Fibroblast of gingiva (primary cell): ENCODE results near the gene OR4D9.
A peak's percentile ranks its signal among the peaks of the same experiment; 100 is the strongest.
"Not testable (repeated sequence)": the region's sequence is repeated elsewhere in the genome, so short reads cannot be mapped to it uniquely, and the experiment has no call there.

ENCODE experiments used
- DNase-seq: peaks from one replicate; pipeline ENCODE4 v3.0.0-alpha.2; 2011; ENCODE audit warnings: low read depth

OR4D9 gene

DNA sequence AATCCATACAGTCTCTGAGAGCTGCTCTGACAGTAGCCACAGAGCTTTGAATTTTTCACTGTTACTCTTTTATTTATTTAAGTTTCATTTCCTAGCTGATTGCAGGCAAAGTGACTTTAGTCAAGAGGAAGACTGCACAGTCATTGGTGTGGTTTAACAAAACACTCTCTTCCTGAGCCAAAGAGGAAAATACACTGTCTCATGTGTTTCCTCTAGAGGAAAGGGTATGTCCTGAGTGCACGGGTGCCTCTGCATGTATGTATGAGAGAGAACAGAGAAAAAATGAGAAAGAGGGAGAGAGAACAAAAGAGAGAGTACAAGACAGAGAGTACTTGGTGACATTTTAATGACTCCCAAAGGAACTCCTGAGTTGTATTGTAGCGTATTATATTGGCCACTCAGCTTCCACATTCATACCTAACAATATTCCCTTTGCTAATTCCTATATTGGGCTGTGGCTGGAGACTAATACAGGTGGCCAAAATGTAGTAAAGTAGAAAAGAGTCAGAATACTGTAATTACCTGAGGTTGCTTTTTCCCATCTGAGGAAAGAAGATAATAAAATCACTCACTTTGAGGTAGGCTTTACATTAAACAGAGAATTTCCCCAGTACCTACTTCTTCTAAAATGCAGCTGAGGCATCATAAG lies at the start of gene OR4D9:
Gene OR4D9, plus strand, starts transcription at position 599 of the 649 bp plus-strand sequence. CDS start 3,374 bp downstream, outside the sequence.
- no peak for DNase-seq

DNA sequence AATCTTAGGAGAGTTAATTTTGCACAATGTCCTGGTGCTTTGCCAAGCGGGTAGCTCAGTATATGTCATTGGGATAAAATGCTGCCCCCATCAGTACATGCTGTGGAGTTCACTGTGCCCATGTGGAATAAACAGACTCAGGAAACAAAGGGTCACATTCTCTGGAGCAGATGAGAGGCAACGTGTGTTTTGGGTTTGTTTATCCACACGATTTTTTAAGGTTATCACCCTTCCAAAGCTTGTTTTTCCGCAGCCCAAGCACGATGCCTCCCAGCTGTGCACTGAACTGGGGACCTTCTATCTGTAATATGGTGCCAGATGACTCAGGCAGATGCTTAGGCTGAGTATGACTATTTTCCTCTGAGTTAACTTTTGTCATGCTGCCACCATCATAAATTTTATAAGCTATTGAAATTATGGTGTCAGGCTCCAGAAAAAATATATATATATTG lies 48.1 kb upstream of the OR4D9 start:
- no peak for DNase-seq

DNA sequence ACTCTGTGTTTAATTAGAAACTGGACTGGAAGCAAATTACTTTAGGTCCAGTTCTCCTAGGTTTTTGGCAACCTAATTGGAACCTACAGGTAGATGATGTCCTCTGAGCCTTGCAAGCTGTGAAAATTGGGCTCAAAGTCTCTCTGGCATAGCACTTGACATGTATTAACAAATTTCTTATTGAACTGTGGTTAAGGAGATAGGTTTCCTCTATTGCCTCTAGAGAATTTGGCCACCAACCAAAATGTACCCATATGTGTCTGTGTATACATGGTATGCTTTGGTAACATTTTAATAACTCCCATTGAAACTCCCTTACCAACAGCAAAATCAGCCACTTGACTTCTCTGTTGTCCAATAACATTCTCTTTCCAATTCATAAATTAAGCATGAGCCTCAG lies 38.3 kb upstream of the OR4D9 start, which contains the start of gene OR4D10:
Gene OR4D10, plus strand, starts transcription at position 301 of the 400 bp plus-strand sequence. CDS start 4,115 bp downstream, outside the sequence.
- DNase-seq = no peak

DNA sequence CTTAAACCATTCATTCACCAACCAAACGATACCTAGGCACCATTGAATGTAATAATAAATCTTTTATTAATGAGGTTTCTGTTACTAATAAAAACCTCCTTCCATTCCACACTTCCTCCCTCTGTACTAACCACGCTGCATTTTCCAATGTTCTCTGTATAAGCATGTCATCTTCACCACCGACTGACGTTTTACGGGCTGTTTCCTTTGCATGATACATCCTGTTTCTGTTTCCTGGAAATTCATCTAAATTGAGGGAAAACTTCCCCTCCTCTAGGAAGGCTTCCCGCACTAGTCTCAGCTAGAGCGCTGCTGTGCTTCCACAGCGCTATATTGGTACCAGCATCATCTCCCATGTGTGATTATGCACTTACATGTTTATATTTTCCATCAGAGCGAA lies 36.2 kb upstream of the OR4D9 start:
- DNase-seq = no peak

DNA sequence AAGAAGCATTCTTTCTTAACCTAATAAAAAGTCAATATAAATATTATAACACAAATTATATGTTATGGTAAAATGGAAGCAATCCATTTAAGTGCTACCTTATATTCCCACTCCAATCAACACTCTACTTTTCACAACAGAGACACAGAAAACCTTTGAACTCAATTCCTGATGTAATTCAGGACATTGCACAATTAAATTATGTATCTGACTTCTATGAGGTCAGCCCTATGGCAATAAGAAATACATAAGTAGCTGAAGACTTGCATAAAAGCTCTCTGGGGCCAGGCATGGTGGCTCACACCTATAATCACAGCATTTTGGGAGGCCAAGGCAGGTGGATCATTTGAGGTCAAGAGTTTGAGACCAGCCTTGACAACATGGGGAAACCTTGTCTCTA lies 31.4 kb upstream of the OR4D9 start:
- DNase-seq = no peak

DNA sequence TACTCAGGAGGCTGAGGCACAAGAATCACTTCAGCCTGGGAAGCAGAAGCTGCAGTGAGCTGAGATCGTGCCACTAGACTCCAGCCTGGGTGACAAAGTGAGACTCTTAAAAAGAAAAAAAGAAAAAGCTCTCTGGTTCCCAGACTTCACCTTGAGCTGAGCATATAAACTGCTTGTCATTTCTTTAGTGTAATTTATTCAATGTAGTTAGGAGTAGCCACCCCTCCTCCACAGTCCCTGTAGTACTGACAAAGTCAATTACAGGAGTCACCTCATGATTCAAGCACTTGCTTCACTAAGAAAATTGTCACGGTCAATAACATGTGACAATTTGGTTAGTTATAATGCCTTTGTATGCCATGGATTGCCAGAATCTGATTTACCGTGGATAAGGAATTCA lies 31.0 kb upstream of the OR4D9 start:
- no peak for DNase-seq

DNA sequence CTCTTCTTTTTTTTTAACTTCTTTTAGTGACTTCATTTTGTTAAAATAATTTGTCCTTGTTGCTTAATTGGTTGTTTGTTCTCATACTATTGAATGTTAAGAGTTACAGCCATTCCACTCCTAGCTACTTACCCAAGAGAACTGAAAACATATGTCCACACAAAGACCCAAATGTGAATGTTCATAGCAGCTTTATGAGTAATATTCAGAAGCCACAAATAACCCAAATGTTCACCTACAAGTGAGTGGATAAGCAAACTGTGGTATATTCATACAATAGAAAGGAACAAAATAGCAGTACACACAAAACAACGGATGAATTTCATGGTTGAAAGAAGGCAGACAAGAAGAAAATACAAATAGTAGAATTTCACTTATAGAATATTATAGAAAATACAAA lies 9.4 kb upstream of the OR4D9 start:
- DNase-seq = no peak

DNA sequence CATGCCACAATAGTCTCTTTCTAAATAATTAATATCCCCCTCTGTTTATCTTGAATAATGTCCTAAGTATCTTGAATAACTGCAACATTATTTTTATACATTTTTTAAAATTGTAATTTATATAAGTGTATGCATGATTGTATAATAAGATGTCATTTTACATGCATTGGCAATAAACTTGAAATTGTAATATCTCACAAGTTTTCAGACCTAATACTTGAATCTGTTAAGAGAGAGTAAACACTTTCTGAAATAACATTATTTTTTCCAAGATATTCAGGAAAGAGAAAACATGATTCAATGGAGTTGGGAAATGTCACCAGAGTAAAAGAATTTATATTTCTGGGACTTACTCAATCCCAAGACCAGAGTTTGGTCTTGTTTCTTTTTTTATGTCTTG lies 8.1 kb upstream of the OR4D9 start, which contains the start of gene OR4D11:
Gene OR4D11, plus strand, starts transcription at position 301 of the 400 bp plus-strand sequence. Its CDS starts 0 bp downstream, at position 301.
- DNase-seq = no peak

DNA sequence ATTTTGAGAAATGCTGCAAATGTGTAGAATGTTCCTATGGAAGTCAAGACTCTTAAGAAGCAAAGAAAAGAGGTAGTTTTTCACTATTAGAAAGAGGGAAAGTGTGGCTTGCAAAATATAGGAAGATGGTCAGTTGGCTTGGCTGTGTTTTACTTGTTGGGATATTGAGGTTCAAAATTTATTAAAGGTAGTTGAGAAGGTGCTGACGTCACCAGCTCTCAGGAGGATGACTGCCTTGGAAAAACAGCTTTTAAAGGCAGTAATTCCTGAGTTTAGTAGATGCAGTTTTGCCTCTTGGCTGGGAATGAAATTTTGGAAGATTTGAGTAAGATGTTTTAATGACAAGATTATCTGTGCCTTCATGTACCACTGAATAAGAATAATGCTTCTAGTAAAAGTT lies 336 bp downstream of the OR4D9 start:
- no peak for DNase-seq

DNA sequence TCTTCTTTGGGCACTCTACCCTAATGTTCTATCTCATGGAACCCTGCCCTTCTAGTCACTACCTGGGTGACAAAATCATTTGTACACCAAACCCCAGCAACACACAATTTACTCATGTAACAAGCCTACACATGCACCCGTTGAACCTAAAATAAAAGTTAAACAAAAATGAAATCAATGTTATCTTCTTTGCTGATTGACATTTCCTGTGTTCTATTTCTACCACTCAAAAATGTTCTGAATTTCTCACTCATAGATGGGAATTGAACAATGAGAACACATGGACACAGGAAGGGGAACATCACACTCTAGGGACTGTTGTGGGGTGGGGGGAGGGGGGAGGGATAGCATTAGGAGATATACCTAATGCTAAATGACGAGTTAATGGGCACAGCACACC lies 8.8 kb downstream of the OR4D9 start:
- not testable (repeated sequence) for DNase-seq

DNA sequence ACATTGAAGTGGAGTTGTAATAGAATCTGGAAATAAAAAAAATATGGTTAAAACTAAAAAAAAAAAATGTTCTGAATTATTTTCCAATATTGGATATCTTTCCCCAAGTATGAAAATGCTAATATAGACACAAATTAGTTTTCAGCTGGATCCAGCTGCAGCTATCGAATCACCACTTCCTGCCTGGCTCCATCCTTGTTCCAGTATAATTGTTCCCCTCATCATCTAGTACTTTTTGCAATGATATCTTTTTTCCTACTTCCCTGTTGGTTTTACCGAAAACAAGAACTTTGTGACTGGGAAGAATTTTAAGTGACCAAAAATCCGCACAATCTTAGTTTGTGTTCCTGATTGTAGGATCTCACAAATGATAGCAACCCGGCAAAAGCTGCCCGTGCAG lies 9.4 kb downstream of the OR4D9 start:
- DNase-seq = no peak

DNA sequence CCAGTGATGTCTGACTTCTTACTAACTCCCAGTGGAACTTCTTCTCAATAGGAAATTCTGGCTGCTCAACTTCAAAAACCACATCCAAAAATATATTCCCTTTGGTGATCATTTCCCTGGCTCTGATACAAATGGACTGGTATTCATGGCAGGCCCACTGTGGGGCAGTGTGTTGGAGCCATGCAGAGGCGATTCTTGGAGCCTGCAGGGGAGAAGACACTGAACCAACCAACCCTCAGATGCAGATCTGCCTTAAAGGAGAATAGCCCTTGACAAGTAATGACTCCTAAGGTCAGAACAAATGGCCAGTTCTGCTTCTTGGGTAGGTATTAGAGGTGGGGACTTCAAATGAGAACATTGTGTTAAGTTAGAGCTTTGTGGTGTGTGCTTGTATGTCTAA lies 12.2 kb downstream of the OR4D9 start:
- no peak for DNase-seq

DNA sequence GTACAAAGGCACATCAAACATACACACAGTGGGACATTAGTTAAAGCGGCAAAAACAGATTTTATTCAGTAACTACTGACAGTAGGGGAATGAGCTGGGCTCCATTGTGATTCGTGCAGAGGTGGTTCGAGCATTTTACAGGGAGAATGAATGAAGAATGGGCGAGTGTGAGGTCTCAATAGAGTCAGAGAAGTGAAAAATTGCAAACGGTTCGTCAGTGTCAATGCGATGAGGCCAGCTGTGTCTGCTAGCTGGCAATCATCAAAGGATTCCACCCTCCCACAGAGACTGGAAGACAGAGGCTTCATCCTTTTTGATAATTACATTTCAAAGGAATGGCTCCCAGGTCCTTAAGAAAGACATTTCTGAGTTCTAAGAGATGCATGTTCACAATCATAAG lies 17.4 kb downstream of the OR4D9 start:
- no peak for DNase-seq

DNA sequence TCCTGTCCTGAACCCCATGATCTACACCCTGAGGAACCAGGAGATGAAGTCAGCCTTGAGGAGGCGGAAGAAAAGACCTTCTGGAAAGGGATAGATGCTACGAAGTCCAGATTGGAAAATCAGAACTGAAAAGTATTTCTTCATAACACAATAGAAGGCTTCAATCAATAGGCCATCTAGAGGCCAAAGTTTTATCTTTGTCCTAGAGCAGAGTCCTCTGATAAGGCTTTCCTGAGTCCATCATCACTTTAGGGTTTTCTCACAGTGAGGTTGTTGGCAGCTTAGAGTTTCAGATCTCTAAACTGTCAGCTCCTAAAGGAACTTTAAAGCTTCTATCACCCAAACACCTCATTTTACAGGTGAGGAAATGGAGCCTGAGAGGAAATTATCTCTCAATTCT lies 21.3 kb downstream of the OR4D9 start:
- DNase-seq = no peak

DNA sequence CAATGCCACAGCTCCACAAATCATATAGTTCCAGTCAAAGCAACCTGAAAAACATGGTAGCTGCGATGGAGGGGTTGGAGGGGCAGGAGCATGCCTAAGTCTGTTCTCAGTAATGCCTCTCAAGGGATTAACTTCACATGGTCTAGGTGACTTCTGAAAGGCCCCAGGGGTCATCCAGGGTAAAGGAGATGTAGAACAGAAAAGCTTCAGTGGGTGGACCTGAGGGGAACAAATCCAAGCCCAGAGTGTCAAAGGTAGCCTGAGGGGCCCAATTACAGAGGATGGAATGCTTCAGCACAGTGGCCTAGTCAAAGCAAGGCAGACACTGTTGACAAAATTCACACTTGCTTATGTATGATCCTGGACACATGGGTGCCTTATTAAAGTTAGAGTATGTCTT lies 23.3 kb downstream of the OR4D9 start:
- DNase-seq = no peak

DNA sequence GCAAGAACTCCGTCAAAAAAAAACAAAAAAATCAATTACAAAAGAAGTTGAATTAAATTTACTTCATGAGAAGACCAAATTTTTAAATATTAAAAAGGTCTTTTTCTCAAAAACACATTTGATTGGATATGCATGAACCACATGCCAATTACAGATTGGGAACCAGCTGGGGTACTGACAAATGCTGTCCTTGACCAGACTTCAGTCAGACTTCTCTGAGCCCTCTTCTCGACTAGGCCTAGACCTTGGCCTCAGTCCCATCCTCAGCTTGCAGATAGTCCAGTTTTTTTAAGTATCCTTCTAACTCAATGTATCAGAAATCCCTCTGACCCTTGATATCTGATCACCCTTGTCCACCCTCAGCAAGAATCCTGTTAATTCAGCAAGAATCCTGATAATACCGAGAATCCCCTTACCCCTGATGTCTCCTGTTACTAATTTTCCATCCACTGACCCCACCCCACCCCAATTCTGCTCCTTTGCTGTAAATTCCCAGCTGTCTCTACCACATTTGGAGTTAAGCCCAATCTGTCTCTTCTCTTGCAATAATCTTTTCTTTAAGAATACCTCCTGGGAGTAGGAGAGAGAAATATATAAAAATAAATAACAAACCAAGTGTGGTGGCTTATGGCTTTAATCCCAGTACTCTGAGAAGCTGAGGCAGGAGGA lies 30.9 kb downstream of the OR4D9 start:
- DNase-seq = no peak

DNA sequence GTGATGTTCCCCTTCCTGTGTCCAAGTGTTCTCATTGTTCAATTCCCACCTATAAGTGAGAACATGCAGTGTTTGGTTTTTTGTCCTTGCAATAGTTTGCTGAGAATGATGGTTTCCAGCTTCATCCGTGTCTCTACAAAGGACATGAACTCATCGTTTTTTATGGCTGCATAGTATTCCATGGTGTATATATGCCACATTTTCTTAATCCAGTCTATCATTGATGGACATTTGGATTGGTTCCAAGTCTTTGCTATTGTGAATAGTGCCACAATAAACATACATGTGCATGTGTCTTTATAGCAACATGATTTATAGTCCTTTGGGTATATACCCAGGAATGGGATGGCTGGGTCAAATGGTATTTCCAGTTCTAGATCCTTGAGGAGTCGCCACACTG lies 32.4 kb downstream of the OR4D9 start:
- not testable (repeated sequence) for DNase-seq

DNA sequence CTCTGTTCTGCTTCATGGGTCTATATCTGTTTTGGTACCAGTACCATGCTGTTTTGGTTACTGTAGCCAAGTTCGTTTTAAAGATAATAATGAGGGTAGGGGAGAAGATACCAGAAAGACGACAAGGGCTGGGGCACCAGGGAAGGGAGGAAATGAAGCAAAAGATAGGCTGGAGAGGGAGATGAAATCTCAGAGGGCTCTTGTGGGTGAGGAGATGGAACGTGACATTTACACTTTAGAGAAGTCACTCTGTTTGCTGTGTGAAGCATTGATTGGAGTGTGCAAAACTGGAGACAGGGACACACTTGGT lies 33.5 kb downstream of the OR4D9 start:
- no peak for DNase-seq

DNA sequence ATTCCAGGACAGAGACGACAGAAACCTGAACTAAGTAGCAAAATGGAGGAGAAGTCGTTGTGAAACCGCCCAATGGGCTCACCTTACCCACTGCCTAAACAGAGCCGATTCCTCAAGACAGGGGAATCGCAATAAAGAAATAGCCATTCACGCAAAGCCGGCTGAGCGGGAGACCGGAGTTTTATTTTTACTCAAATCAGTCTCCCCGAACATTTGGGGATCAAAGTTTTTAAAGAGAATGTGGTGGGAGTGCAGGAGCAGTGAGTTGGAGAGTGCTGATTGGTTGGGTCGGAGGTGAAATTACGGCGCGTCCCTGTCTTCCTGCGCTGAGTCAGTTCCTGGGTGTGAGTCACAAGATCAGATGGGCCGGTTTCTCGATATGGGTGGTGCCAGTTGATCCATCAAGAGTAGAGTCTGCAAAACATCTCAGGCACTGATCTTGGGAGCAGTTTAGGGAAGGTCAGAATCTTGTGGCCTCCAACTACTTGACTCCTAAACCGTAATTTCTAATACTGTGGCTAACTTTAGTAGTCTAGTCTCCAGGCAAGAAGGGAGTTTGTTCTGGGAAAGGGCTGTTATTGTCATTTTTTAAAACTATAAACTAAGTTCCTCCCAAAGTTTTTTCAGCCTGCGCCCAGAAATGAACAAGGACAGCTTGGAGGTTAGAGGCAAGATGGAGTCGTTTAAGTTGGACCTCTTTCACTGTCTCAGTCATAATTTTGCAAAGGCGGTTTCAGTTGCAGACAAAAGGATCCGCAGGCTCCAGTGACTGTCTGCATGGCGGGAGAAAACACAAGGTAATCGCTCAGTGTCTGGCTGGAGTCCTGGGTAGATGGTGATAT lies 34.1 kb downstream of the OR4D9 start:
- peak; percentile 21 for DNase-seq

DNA sequence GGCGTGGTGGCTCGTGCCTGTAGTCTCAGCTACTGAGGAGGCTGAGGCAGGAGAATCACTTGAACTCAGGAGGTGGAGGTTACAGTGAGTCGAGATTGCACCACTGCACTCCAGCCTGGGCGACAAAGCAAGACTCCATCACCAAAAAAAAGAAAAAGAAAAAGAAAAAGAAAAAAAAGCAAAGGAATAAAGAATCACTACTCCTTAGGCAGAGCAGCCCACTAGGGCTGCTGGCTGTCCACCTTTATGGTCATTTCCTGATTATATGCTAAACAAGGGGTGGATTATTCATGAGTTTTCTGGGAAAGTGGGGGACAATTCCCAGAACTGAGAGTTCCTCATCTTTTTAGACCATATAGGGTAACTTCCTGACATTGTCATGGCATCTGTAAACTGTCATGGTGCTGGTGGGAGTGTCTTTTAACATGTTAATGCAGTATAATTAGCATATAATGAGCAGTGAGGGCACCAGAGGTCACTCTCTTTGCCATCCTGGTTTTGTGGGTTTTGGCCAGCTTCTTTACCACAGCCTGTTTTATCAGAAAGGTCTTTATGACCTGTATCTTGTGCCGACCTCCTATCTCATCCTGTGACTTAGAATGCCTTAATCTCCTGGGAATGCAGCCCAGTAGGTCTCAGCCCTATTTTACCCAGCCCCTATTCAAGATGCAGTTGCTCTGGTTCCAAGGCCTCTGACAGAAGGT lies 36.4 kb downstream of the OR4D9 start:
- not testable (repeated sequence) for DNase-seq

DNA sequence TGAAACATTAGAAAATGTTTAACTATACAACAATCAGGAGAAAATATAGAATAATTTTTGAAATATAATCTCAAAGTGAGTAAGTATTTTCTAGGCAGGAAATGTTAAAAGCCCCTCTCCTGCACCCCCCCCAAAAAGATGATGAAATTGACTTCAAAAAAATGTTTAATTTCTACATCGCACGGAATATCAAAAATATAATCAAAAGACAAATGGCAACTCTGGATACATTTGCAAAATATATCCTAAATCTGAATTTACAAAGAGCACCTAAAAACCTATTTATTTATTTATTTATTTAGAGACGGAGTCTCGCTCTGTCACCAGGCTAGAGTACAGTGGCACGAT lies 36.9 kb downstream of the OR4D9 start:
- DNase-seq = no peak

DNA sequence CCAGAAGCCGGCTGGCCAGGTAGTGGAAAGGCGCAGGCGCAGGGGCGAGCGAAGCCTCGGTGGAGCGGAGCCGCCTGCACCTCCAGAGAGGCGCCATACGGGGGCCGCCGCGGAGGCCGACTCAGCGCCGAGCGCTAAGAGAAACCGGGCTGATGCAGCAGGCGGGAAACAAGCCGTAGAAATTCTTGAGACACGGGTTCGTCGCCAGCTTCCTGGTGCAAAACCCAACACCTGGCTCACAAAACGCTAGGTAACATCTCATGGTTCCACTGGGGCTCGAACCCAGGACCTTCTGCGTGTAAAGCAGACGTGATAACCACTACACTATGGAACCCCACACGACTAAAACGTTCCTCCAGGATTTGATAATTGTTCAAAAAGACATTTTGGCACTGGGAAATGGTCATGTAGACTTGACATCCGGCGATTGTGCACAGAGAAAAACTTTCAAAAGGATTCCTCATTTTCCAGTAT lies 39.1 kb downstream of the OR4D9 start:
- peak; percentile 92 for DNase-seq
